Left lung (tissue), 10 donors: Measurements from ENCODE around the gene NTM. TPM values are rescaled to one million over a fixed set of nuclear protein-coding genes. Genes with fewer than 3 reads are reported as not detected.
A peak's percentile ranks its signal among the peaks of the same experiment; 100 is the strongest.

Experiments
- ATAC-seq: fragments of 200-7000 bp; cut with Tn5 transposase; one replicate; pipeline ENCODE4 v1.9.1; 2020; ENCODE audit warnings: moderate library complexity
- DNase-seq, 4 donors: peaks; one replicate each; pipeline ENCODE4 v3.0.0-alpha.2; 2013 to 2020
- H3K27ac ChIP-seq, 2 donors: fragments of 200-600 bp; sonication (generic) in 1 of 2; one replicate each; pipeline versions ENCODE4 v1.5.0 to v1.8.0; 2020 to 2021
- H3K27me3 ChIP-seq, 2 donors: fragments of 200-600 bp; sonication (generic) in 1 of 2; one replicate each; pipeline versions ENCODE4 v1.5.0 to v1.8.0; 2020 to 2021
- H3K36me3 ChIP-seq, 2 donors: fragments of 200-600 bp; sonication (generic) in 1 of 2; one replicate each; pipeline versions ENCODE4 v1.5.0 to v1.8.0; 2020 to 2021
- H3K4me1 ChIP-seq, 2 donors: fragments of 200-600 bp; one replicate each; pipeline ENCODE4 v1.8.0; 2021
- H3K4me3 ChIP-seq, 2 donors: fragments of 200-600 bp; sonication (generic) in 1 of 2; one replicate each; pipeline versions ENCODE4 v1.5.0 to v1.8.0; 2020 to 2021; ENCODE audit warnings: mild to moderate bottlenecking in 1 of 2
- H3K9me3 ChIP-seq, 2 donors: fragments of 200-600 bp; sonication (generic) in 1 of 2; one replicate each; pipeline versions ENCODE4 v1.5.0 to v1.8.0; 2020 to 2021
- intact Hi-C, 2 donors: fragments of 100-400 bp; cut with DNase I; formaldehyde crosslinking; loops; one replicate each; pipeline versions ENCODE4 v1.11.2 to v1.14.2; 2022
- polyA plus RNA-seq, 6 donors: library from polyadenylated mRNA; unstranded; fragments of 120-200 nt; gene quantifications; one replicate each; pipeline ENCODE4 v1.2.1, GENCODE V29; 2013; ENCODE audit not compliant: insufficient read length in 6 of 6
- total RNA-seq, 2 donors: library from RNA; stranded (reverse); fragmentation: NEBNext Ultra II Directional; extraction: Animal tissue kit (Norgen Biotek cat#: 25700); gene quantifications; one replicate each; pipeline ENCODE4 v1.2.1, GENCODE V29; 2021
- TF ChIP-seq, protein P1 (sequence below), 2 donors: fragments of 200-600 bp; sonication (generic) in 1 of 2; IDR thresholded peaks; one replicate each; pipeline versions ENCODE4 v1.5.0 to v1.8.0; 2021; ENCODE audit warnings: antibody characterized with exemption in 2 of 2
- donor health status: DM: no; HTN: yes; CAD: no.
- donor health status: DM: no; HTN: no; CAD: no.

NTM gene
- total and polyA plus RNA-seq, 8 donors, result 9.5 to 31.0 (median 21.1) TPM

DNA sequence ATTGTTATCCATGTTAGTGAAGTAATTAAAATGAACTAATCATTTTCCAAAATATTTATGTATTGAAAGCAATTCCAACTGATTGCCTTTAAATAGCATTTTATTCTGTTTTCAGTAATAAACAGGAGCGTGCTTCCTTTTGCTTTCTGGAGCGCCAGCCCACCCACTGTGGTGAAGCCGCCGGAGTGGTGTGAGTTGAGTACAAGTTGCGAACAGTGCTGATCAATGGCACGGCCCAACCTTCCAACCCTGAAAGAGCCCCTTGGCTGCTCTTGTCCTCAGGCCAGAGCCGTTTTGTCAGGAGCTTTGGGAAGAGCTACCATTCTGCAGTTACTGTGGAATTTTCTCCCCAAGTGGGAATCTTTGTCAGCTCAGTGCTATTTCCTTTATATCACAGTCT lies 42.8 kb downstream of the NTM start:
- TF ChIP-seq, protein P1, sequence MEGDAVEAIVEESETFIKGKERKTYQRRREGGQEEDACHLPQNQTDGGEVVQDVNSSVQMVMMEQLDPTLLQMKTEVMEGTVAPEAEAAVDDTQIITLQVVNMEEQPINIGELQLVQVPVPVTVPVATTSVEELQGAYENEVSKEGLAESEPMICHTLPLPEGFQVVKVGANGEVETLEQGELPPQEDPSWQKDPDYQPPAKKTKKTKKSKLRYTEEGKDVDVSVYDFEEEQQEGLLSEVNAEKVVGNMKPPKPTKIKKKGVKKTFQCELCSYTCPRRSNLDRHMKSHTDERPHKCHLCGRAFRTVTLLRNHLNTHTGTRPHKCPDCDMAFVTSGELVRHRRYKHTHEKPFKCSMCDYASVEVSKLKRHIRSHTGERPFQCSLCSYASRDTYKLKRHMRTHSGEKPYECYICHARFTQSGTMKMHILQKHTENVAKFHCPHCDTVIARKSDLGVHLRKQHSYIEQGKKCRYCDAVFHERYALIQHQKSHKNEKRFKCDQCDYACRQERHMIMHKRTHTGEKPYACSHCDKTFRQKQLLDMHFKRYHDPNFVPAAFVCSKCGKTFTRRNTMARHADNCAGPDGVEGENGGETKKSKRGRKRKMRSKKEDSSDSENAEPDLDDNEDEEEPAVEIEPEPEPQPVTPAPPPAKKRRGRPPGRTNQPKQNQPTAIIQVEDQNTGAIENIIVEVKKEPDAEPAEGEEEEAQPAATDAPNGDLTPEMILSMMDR (IDR thresholded peaks at IDR 0.05), result no peak
- DNase-seq, result peak in 1 of 4 donors; percentile 56
- Histone ChIP-seq H3K27me3 (no peaks in the 10 kb centered on the region), H3K4me1 (peaks cover 0 to 4% of the 10 kb centered on the region in 2 donors), H3K4me3 (no peak overlapping the region), H3K27ac (no peak overlapping the region), H3K36me3 (no peaks in the 10 kb centered on the region), H3K9me3 (no peaks in the 10 kb centered on the region)
- no peak for ATAC-seq
- intact Hi-C loops, result no loop called here

DNA sequence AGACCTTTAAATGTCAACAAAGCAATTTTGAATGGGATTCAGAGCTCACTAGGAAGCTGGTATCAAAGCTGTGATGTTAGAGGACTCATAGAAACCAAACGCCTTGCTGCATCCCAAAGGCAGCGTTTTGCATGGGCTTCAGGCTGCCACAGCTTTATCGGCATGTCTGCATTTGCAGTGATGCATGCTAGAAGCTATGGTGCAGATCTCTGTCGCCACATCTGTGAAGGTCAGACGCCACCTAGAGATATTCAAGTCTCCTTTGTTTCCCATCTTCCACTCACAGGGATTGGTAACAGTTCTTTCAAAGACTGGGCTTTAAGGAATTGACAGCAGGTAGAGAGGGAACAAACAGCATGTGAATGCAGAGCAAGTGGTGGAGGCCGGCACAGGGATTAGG lies 47.8 kb downstream of the NTM start:
- Histone ChIP-seq H3K4me1 (no peaks in the 10 kb centered on the region), H3K36me3 (no peaks in the 10 kb centered on the region), H3K4me3 (no peak overlapping the region), H3K27me3 (peaks cover 0 to 4% of the 10 kb centered on the region in 2 donors), H3K9me3 (no peaks in the 10 kb centered on the region), H3K27ac (no peak overlapping the region)
- ATAC-seq (no peak), DNase-seq (no peak)
- TF ChIP-seq, protein P1 (IDR thresholded peaks at IDR 0.05), result no peak
- intact Hi-C loops, result no loop called here

DNA sequence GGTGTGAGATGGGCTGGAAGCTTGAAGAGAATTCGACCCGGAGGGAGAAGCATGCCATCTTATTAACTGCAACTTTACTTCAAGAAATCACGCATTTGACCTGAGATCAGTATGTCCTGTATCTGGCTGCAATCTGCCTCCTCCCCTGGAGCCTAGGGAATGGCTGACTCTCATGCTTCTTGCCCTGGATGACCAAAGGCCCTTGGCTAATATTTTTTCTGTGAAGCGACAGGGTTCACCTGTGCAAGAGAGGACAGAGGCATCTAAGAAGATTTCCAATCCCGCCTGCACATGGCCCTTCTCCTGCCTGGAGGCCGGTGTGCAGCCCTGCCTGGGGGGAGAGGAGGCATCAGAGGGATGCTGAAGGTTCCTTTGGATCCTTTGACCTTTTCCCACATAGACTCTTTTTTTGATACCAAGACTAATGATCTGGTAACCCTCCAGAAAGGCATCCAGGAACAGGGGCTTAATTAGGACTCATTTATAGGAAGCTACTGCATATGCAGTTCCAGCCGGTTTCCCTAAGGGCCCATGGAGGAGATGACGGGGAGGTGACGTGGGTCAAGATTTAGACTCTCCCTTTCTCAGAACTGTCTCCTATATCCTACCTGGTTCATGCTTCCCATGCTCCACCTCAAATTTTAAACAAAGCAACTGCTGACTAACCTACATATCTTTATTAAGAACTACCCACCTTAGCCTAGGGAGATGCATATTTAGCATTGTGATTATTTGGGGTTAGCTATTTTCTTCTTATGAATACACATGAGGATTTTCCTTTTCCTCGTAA lies 50.8 kb downstream of the NTM start:
- DNase-seq (no peak), ATAC-seq (no peak)
- H3K27ac ChIP-seq, result no peak overlapping the region
- no peak overlapping the region for H3K4me3 ChIP-seq
- H3K36me3 ChIP-seq, result no peaks in the 10 kb centered on the region
- peaks cover 0 to 4% of the 10 kb centered on the region in 2 donors for H3K27me3 ChIP-seq
- no peaks in the 10 kb centered on the region for H3K4me1 ChIP-seq
- intact Hi-C loops, result no loop called here
- TF ChIP-seq, protein P1 (IDR thresholded peaks at IDR 0.05), result no peak
- no peaks in the 10 kb centered on the region for H3K9me3 ChIP-seq

DNA sequence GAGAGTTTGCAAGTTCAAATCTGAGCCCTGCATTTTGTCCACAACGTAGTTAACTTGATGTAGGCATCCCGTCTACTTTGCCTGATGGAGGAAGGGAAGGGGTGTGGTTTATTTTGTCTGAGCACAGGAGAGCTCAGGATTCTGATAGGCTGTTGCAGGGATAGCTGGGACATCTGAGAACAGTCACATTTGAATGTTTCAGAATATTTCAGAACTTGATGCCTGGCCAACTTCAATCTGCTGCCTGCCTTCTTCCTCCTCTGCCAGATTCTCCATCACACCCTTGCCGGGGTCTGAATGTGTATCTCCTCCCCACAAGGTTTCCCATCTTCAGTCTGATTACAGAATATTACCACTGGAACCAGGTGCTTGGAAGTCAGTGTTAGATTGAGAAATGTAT lies 51.6 kb downstream of the NTM start:
- no peak for ATAC-seq
- no peak for DNase-seq
- Histone ChIP-seq H3K4me1 (no peaks in the 10 kb centered on the region), H3K4me3 (no peak overlapping the region), H3K36me3 (no peaks in the 10 kb centered on the region), H3K9me3 (no peaks in the 10 kb centered on the region), H3K27me3 (peaks cover 0 to 4% of the 10 kb centered on the region in 2 donors), H3K27ac (peak overlapping the region in 1 of 2 donors; percentile 21)
- intact Hi-C loops, result no loop called here
- TF ChIP-seq, protein P1 (IDR thresholded peaks at IDR 0.05), result no peak

DNA sequence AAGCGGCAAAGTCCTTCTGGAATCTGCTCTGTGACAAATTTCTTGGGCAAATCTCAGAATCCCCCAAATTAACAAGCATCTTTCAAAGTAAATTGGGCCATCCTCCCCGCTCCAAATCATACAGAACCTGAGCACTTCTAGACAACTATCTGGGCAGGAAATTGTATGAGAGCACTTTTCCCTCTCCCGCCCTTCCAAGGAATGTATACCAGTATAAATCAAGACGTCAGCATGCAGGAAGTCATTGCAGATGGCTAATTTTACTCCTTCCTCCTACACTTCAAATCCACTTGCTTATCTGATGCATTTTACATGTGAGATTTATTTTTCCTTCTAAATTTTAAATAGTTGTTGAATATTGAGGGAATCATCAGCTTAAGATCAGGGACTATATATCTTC lies 52.1 kb downstream of the NTM start:
- no peaks in the 10 kb centered on the region for H3K9me3 ChIP-seq
- H3K36me3 ChIP-seq, result no peaks in the 10 kb centered on the region
- H3K27ac ChIP-seq, result peak overlapping the region in 1 of 2 donors; percentile 21
- DNase-seq (no peak), ATAC-seq (peak; percentile 55)
- H3K4me1 ChIP-seq, result no peaks in the 10 kb centered on the region
- intact Hi-C loops, result no loop called here
- no peak overlapping the region for H3K4me3 ChIP-seq
- TF ChIP-seq, protein P1 (IDR thresholded peaks at IDR 0.05), result no peak
- H3K27me3 ChIP-seq, result peaks cover 0 to 4% of the 10 kb centered on the region in 2 donors
